LNCaP clone FGC (cell line): ENCODE data around the gene COX11.
A peak's percentile ranks its signal among the peaks of the same experiment; 100 is the strongest.

ENCODE experiments used
- DNase-seq: peaks from one replicate; pipeline ENCODE4 v3.0.0-alpha.2; 2011; ENCODE audit warnings: low read depth
- H3K4me3 ChIP-seq: 2 replicates; pipeline ENCODE4 v1.5.1; 2011; ENCODE audit warnings: mild to moderate bottlenecking, low read depth, low read length, control low read depth
- CTCF ChIP-seq: IDR thresholded peaks from 2 replicates; pipeline ENCODE4 v1.5.1; 2012; ENCODE audit warnings: mild to moderate bottlenecking; ENCODE audit not compliant: control insufficient read depth, insufficient read depth; ENCODE audit errors: extremely low read depth

The COX11 gene

GRCh38 chr17:54991567-54991966 is 23.1 kb upstream of the COX11 start:
- no peak for DNase-seq
- H3K4me3 ChIP-seq, result no peak overlapping the region
- no peak for TF ChIP-seq CTCF

DNA sequence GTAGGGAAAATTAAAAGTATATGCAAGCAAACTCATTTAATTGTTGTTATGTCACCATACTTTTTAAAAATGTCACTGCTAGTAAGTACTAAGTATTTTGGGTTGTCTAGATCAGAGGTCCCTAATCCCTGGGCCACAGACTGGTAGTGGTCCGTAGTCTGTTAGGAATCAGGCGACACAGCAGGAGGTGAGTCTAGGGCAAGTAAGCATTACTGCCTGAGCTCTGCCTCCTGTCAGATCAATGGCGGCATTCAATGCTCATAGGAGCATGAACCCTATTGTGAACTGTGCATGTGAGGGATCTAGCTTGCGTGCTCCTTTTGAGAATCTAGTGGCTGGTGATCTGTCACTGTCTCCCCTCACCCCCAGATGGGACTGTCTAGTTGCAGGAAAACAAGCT is 21.7 kb upstream of the COX11 start:
- no peak overlapping the region for H3K4me3 ChIP-seq
- DNase-seq, result no peak
- no peak for TF ChIP-seq CTCF

GRCh38 chr17:54985476-54985875 is 17.0 kb upstream of the COX11 start:
- DNase-seq, result no peak
- H3K4me3 ChIP-seq, result no peak overlapping the region
- TF ChIP-seq CTCF, result no peak

- TF ChIP-seq CTCF, result no peak
Observed at GRCh38 chr17:54983260-54983659, 14.8 kb upstream of the COX11 start.

GRCh38 chr17:54982399-54982798 is 13.9 kb upstream of the COX11 start:
- TF ChIP-seq CTCF, result no peak
- no peak overlapping the region for H3K4me3 ChIP-seq
- DNase-seq, result no peak

More at GRCh38 chr17:54983260-54983659, 14.8 kb upstream of the COX11 start:
- no peak for DNase-seq
- H3K4me3 ChIP-seq, result no peak overlapping the region

- no peak overlapping the region for H3K4me3 ChIP-seq
- TF ChIP-seq CTCF, result no peak
- no peak for DNase-seq
Observed at GRCh38 chr17:54980375-54980774, 11.9 kb upstream of the COX11 start.

GRCh38 chr17:54979657-54980056 is 11.2 kb upstream of the COX11 start:
- H3K4me3 ChIP-seq, result peak overlapping the region; percentile 29
- peak; percentile 90 for DNase-seq
- TF ChIP-seq CTCF, result no peak
